Measurements from ENCODE around the gene SRSF11. TPM values are rescaled to one million over a fixed set of nuclear protein-coding genes. Genes with fewer than 3 reads are reported as not detected.

SRSF11 gene
- total RNA-seq, 4 donors from 2014 or later, result 61.3 to 170 (median 122) TPM

DNA sequence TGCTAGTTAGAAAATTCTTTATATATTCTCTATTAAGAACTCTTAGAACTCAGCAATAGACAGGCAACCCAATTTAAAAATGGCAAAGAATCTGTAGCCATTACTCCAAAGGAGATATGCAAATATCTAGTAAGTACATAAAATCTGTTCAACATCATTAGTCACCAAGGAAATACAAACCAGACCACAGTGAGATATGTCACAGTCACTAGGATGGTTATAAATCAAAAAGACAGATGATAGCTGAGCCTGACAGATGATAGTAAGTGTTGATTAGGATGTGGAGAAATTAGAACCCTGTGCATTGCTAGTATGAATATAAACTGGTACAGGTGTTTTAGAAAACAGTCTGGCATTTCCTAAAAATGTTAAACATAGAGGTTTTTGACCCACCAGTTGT, 26.6 kb downstream of the SRSF11 start:
- TF ChIP-seq EP300 (IDR thresholded peaks at IDR 0.05), result no peak
- no peak for TF ChIP-seq POLR2A (IDR thresholded peaks at IDR 0.05)
- no peak for TF ChIP-seq POLR2AphosphoS5 (IDR thresholded peaks at IDR 0.05)
- TF ChIP-seq, protein P1, sequence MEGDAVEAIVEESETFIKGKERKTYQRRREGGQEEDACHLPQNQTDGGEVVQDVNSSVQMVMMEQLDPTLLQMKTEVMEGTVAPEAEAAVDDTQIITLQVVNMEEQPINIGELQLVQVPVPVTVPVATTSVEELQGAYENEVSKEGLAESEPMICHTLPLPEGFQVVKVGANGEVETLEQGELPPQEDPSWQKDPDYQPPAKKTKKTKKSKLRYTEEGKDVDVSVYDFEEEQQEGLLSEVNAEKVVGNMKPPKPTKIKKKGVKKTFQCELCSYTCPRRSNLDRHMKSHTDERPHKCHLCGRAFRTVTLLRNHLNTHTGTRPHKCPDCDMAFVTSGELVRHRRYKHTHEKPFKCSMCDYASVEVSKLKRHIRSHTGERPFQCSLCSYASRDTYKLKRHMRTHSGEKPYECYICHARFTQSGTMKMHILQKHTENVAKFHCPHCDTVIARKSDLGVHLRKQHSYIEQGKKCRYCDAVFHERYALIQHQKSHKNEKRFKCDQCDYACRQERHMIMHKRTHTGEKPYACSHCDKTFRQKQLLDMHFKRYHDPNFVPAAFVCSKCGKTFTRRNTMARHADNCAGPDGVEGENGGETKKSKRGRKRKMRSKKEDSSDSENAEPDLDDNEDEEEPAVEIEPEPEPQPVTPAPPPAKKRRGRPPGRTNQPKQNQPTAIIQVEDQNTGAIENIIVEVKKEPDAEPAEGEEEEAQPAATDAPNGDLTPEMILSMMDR (IDR thresholded peaks at IDR 0.05), result no peak
- ATAC-seq, result no peak
- Histone ChIP-seq H3K27me3 (no peaks in the 10 kb centered on the region), H3K36me3 (peaks cover 39 to 100% of the 10 kb centered on the region in 2 donors), H3K9me3 (no peaks in the 10 kb centered on the region), H3K4me3 (no peak overlapping the region), H3K27ac (no peak overlapping the region), H3K4me1 (no peaks in the 10 kb centered on the region)

DNA sequence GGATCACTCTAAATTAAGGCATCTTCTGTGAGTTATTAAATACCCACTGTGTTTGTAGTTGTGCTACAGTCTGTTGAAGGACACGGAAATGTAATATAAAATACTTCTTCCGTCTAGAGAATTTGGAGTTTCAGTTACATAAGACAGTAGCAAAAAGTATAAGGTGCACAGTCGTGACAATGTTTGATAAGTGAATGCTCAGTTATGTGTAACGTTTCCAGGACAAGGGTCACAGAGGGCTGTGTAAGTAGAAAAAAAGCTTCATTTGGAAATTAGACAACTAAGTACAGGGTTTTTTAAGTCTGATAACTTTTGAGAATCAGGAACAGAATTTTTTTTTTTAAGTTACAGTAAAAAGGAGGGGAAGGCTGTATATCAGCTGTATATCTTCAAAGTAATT, 27.5 kb downstream of the SRSF11 start:
- ATAC-seq, result no peak
- WGBS, 2 donors (ENCODE audit: low coverage in 1 of 2), result 75 to 80% methylated on average over 4 of the region's 4 CpGs
- TF ChIP-seq POLR2A (IDR thresholded peaks at IDR 0.05) (no peak), POLR2AphosphoS5 (IDR thresholded peaks at IDR 0.05) (no peak), EP300 (IDR thresholded peaks at IDR 0.05) (no peak)
- TF ChIP-seq, protein P1 (IDR thresholded peaks at IDR 0.05), result no peak
- Histone ChIP-seq H3K4me3 (no peak overlapping the region), H3K27ac (no peak overlapping the region), H3K36me3 (peaks cover 36 to 100% of the 10 kb centered on the region in 2 donors), H3K4me1 (no peaks in the 10 kb centered on the region), H3K27me3 (no peaks in the 10 kb centered on the region), H3K9me3 (no peaks in the 10 kb centered on the region)

DNA sequence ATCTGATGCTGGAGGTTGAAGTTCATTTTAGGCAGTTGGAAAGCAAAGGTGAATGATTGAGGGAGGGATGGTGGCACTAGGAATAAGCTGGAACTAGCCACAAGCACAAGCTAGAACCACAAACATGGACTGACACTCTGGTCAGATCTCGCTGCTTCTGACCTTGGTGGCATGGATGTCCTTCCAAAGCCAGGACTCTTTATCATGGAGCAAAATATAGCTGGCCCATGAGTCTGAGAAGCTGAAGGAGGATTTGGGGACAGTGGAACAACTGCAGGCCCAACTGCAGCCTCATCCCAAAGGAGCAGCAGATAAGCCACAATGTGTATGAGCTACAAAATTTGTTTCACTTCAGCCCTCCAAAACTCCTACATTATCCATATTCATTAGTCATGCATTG, 35.5 kb downstream of the SRSF11 start:
- H3K27me3 ChIP-seq, result no peaks in the 10 kb centered on the region
- H3K4me1 ChIP-seq, result no peaks in the 10 kb centered on the region
- no peaks in the 10 kb centered on the region for H3K9me3 ChIP-seq
- TF ChIP-seq POLR2AphosphoS5 (IDR thresholded peaks at IDR 0.05), result no peak
- no peak overlapping the region for H3K4me3 ChIP-seq
- H3K36me3 ChIP-seq, result peaks cover 4 to 27% of the 10 kb centered on the region in 2 donors
- WGBS, 2 donors (ENCODE audit: low coverage in 1 of 2), result 88% methylated on average over 1 of the region's 1 CpG; no CpG with 5 or more reads in 1 of the 2 donors
- H3K27ac ChIP-seq, result no peak overlapping the region
- ATAC-seq, result no peak

DNA sequence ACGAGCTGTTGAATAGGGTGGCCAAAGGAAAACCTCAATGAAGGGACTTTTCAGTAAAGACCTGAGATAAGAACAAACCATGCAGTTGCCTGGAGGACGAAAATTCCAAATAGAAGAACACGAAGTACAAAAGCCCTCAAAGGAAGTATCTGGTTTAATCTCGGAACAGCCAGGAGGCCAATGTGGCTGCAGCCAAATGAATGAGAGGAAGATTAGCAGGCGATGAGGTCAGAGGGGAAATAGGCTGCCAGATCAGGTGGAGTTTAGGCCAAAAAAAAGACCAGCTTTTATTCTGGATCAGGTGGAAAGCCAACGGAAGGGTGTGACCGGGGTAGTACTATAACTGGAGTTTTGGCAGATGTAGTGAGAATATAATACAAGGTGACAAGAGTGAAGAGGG, 43.7 kb downstream of the SRSF11 start:
- H3K4me3 ChIP-seq, result no peak overlapping the region
- H3K36me3 ChIP-seq, result peaks cover 0 to 57% of the 10 kb centered on the region in 2 donors
- ATAC-seq, result no peak
- H3K9me3 ChIP-seq, result peaks cover 0 to 7% (median 0%) of the 10 kb centered on the region in 3 donors
- H3K27me3 ChIP-seq, result no peaks in the 10 kb centered on the region
- 73 to 80% methylated on average over 7 of the region's 7 CpGs for WGBS, 2 donors (ENCODE audit: low coverage in 1 of 2)
- TF ChIP-seq, protein P1 (IDR thresholded peaks at IDR 0.05), result no peak
- TF ChIP-seq EP300 (IDR thresholded peaks at IDR 0.05), result no peak
- no peak for TF ChIP-seq POLR2A (IDR thresholded peaks at IDR 0.05)
- TF ChIP-seq POLR2AphosphoS5 (IDR thresholded peaks at IDR 0.05), result no peak
- no peaks in the 10 kb centered on the region for H3K4me1 ChIP-seq
- H3K27ac ChIP-seq, result no peak overlapping the region

DNA sequence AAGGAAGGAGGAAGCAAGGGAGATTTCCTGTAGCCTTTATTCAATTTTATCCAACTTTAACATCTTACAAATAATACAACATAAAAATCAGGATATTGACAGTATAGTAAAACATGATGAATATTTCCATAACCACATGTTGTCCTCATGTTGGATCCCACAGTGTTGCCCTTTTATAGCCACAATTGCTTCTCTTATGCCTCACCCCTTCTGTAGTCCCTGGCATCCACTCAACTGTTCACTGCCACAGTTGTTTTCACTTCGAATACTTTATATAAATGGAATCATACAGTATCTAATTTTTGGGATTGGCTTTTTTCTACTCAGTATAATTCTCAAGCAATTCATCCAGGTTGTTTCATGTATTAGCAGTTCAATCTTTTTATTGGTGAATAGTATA, 44.8 kb downstream of the SRSF11 start:
- Histone ChIP-seq H3K4me1 (no peaks in the 10 kb centered on the region), H3K9me3 (peaks cover 0 to 7% (median 0%) of the 10 kb centered on the region in 3 donors), H3K27ac (no peak overlapping the region), H3K4me3 (no peak overlapping the region), H3K27me3 (no peaks in the 10 kb centered on the region), H3K36me3 (peaks cover 0 to 68% of the 10 kb centered on the region in 2 donors)
- no peak for ATAC-seq
- WGBS, 2 donors (ENCODE audit: low coverage in 1 of 2), result 67 to 84% methylated on average over 1 of the region's 1 CpG
- TF ChIP-seq, protein P1 (IDR thresholded peaks at IDR 0.05), result no peak
- no peak for TF ChIP-seq EP300 (IDR thresholded peaks at IDR 0.05)

All from gastroesophageal sphincter (tissue), 4 donors.